Dedifferentiated amniotic fluid mesenchymal stem cell (primary cell): ENCODE results near the gene CD300C.
"Not testable (repeated sequence)": the region's sequence is repeated elsewhere in the genome, so short reads cannot be mapped to it uniquely, and the experiment has no call there.

Experiments
- DNase-seq: peaks from one replicate; pipeline ENCODE4 v3.0.0-alpha.2; 2016; ENCODE audit errors: extremely low spot score

Gene CD300C

GRCh38 chr17:74545843-74546230, at the start of gene CD300C:
TSS of gene CD300C (minus strand) at chr17:74546115. CDS start at chr17:74545782, 333 bp downstream.
- DNase-seq: no peak

- DNase-seq: no peak
Measured at GRCh38 chr17:74595037-74595750, 49.3 kb upstream of the CD300C start.

- no peak for DNase-seq
Measured at GRCh38 chr17:74592087-74592990, 46.4 kb upstream of the CD300C start, which contains the start of gene CD300LD. TSS of gene CD300LD (minus strand) at chr17:74592283. CDS start at chr17:74592202, 81 bp downstream.

DNA sequence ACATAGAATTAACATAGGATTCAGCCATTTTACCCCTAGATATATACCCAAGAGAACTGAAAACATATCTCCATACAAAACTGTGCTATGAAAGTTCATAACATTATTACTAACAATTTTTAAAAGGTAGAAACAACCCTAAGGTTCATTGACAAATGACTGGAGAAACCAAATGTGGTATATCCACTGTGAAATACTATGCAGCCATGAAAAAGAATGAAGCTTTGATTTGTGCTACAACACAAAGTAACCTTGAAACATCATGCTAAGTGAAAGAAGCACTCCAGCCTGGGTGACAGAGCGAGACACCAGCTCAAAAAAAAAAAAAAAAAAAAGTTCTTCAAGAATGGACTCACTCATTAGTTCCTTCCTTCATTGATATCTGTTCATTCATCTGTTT, 45.6 kb upstream of the CD300C start:
- DNase-seq: no peak

DNA sequence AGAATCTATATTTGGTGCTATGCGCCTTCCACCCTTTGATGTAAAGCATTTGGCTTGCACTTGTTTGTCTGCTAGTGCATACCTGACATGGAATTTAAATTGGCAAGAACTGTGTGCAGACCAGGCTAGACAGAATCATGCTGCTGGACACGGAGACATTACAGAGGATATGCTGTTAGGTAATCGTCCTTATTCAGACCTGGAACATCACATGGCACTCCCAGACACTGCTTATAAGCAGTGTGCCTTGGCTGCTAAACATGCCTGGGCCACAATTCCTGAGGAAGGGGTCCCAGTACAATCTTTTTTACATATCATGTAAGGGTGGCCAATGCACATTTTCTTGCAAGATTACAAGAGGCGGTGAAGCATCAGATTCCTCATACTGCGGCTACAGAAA, 39.8 kb upstream of the CD300C start:
- no peak for DNase-seq

GRCh38 chr17:74584292-74585060, 38.6 kb upstream of the CD300C start:
- no peak for DNase-seq

- DNase-seq: no peak
Measured at GRCh38 chr17:74582633-74583032, 36.7 kb upstream of the CD300C start.

- DNase-seq: no peak
Measured at GRCh38 chr17:74579900-74580299, 34.0 kb upstream of the CD300C start.

GRCh38 chr17:74578979-74579378, 33.1 kb upstream of the CD300C start:
- DNase-seq: no peak

GRCh38 chr17:74574489-74575142, 28.7 kb upstream of the CD300C start:
- no peak for DNase-seq

GRCh38 chr17:74573635-74574034, 27.7 kb upstream of the CD300C start:
- DNase-seq: not testable (repeated sequence)

- no peak for DNase-seq
Measured at GRCh38 chr17:74573169-74573568, 27.3 kb upstream of the CD300C start.

- no peak for DNase-seq
Measured at GRCh38 chr17:74571621-74572270, 25.8 kb upstream of the CD300C start.

DNA sequence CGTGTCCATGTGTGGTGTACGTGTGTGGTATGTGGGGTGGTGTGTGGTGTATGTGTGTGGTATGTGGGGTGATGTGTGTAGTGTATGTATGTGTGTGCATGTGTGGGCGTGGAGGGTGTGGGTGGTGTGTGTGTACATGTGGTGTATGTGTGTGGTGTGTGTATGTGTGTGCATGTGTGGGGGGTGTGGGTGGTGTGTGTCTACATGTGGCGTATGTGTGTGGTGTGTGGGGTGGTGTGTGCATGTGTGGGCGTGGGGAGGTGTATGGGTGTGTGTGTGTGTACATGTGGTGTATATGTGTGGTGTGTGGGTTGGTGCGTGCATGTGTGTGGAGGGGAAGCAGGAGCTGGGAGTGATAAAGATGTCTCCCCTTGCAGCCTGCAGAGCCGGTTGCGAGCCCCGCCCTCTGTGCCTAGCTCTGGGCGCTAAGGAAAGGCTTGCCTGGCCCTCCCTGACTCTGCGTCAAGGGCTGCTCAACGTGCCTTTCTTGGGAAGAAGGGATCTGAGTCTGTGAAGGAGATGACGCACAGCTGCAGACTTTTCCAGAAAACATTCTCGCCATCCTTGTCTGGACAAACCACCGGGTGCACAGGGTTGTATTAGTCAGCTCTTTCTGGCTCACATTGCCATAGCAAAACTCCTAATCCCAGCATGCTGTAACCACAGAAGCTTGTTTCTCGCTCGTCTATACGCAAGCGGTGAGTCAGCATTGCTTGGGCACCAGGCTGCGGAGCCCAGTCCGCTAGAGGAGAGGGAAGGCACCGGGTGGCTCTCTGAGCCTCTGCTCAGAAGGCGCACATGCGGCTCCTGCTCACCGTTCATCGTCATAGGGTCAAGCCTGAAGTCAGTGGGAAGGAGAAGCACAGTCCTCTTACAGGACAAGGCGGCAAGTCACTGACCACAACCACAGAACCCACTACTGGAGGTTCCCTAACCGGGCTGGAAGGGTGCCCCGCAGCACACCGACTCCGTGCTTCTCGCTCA, 23.4 kb upstream of the CD300C start:
- DNase-seq: peak; percentile 21

DNA sequence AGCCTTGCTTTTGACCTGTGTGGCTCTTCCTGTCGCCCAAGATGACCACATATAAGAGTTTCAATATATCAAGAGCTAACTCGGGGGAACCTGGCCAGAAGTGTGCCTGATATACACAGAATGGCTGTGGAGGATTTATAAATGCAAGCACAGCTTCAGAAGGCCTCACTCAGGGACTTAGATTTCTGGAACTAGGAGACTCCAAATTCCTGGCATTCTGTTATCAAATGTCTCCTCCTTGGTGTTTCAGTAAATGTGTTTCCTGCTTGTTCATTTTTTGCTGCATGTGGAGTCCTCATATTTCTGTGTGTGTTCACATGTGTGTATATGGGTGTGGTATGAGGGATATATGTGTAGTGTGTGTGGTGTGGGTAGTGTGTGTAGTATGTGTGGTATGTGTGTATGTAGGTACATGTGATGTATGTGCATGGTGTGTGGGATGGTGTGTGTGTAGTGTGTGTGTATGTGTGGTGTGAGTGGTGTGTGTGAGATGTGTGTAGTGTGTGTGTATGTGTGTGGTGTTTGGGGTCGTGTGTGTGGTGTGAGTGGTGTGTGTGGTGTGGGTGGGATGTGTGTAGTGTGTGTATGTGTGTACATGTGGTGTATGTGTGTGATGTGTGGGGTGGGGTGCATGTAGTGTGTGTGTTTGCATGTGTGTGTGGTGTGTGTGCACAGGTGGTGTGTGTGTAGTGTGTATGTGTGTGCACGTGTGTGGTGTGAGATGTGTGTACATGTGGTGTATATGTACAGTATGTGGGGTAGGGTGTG, 22.4 kb upstream of the CD300C start:
- no peak for DNase-seq

DNA sequence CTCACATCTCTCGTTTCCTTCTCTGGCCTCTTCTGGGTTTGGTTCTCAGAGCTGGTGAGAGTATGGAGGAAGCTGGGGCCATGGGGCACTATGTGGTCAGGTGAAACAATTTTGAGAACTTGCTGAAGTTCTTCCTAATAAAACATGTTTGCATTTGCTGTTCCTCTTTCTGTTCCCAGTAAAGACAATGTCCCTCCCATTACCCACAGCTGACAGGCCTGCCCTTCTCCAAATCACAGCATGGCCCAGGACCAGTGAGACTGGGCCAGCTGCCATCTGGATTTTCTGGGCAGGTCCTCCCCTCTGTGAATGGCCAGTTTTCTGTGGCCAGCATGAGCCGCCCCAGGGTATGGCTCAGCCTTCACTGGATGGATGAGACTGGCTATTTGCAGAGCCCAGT, 21.5 kb upstream of the CD300C start, which contains the start of gene CD300H:
Gene CD300H (minus strand): TSS at position 113 of the 400 bp plus-strand sequence.
- no peak for DNase-seq

GRCh38 chr17:74566132-74566753, 20.3 kb upstream of the CD300C start:
- DNase-seq: no peak

DNA sequence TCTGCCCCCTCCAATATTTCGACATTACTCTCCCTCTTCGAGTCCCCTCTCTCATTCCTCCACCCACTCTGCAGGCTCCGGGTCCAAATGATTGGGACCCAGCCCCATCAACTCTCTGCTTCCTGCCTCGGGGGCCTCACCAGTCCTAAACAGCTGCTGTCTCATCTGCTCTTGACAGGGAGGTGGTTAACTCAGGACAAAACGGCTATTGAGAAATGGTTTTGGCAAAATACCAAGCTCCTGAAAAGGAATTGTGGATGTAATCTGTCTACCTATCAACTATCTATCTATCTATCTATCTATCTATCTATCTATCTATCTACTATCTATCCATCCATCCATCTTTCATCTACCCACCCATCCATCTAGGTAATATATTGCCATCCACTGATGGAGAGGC, 19.2 kb upstream of the CD300C start:
- DNase-seq: no peak
